CD4-positive, alpha-beta T cell (primary cell): ENCODE measurements around the gene RPS15. TPM values are rescaled to one million over a fixed set of nuclear protein-coding genes. Genes with fewer than 3 reads are reported as not detected.
A peak's percentile ranks its signal among the peaks of the same experiment; 100 is the strongest.

Source experiments
- ATAC-seq: fragments of 200-7000 bp; cut with Tn5 transposase; one replicate; pipeline ENCODE4 v1.10.0; 2022; ENCODE audit warnings: mild to moderate bottlenecking; ENCODE audit not compliant: poor library complexity
- CTCF ChIA-PET: fragments of 350-600 bp; sonication (Branson Sonifier 250); formaldehyde crosslinking; loops from one replicate; lab custom pipeline; 2021; ENCODE audit warnings: antibody characterized with exemption, inconsistent platforms; lab: Charles Lee
- POLR2A ChIA-PET: fragments of 350-600 bp; sonication (Branson Sonifier 250); formaldehyde crosslinking; loops from one replicate; lab custom pipeline; 2021; ENCODE audit warnings: antibody characterized with exemption, inconsistent platforms; lab: Charles Lee
- DNase-seq, 14 experiments: peaks; one replicate each; pipeline ENCODE4 v3.0.0-alpha.2; 2013 to 2020; ENCODE audit warnings: mixed read lengths in 2 of 14
- H3K27ac ChIP-seq, 2 donors: one replicate each; pipeline versions ENCODE4 v1.5.1 to v1.7.0; 2013; ENCODE audit warnings: low read length in 2 of 2, low read depth in 1 of 2, mild to moderate bottlenecking in 1 of 2
- H3K27me3 ChIP-seq, 2 experiments: 1 replicate in 1 of 2; 2 replicates in 1 of 2; pipeline versions ENCODE4 v1.6.1 to v1.7.0; 2013; ENCODE audit warnings: low read length in 2 of 2, control low read depth in 1 of 2, mild to moderate bottlenecking in 1 of 2, moderate library complexity in 1 of 2; ENCODE audit not compliant: insufficient read depth in 2 of 2, control insufficient read depth in 1 of 2
- H3K36me3 ChIP-seq: one replicate; pipeline ENCODE4 v1.6.1; 2013; ENCODE audit warnings: low read length, control low read depth; ENCODE audit not compliant: insufficient read depth
- H3K4me1 ChIP-seq: one replicate; pipeline ENCODE4 v1.6.1; 2013; ENCODE audit warnings: low read length, control low read depth; ENCODE audit not compliant: insufficient read depth
- H3K4me3 ChIP-seq: one replicate; pipeline ENCODE4 v1.5.1; 2013; ENCODE audit warnings: mild to moderate bottlenecking, low read length, moderate library complexity
- H3K9me3 ChIP-seq, 2 experiments: 1 replicate in 1 of 2; 2 replicates in 1 of 2; pipeline versions ENCODE4 v1.6.1 to v1.7.0; 2013; ENCODE audit warnings: low read length in 2 of 2, mild to moderate bottlenecking in 2 of 2, control low read depth in 1 of 2, moderate library complexity in 1 of 2; ENCODE audit not compliant: control insufficient read depth in 1 of 2, insufficient read depth in 1 of 2
- H3K27ac Mint-ChIP-seq: one replicate; pipeline ENCODE4 v1.8.0; 2020; ENCODE audit warnings: mixed read lengths
- H3K27me3 Mint-ChIP-seq: one replicate; pipeline ENCODE4 v1.8.0; 2021; ENCODE audit warnings: mixed read lengths
- H3K36me3 Mint-ChIP-seq: one replicate; pipeline ENCODE4 v1.8.0; 2021; ENCODE audit warnings: low read depth, mixed read lengths
- H3K4me1 Mint-ChIP-seq: one replicate; pipeline ENCODE4 v1.8.0; 2021; ENCODE audit warnings: low read depth, mixed read lengths
- H3K4me3 Mint-ChIP-seq: one replicate; pipeline ENCODE4 v1.8.0; 2020; ENCODE audit warnings: mild to moderate bottlenecking, mixed read lengths
- H3K9me3 Mint-ChIP-seq: one replicate; pipeline ENCODE4 v1.8.0; 2020; ENCODE audit warnings: mixed read lengths
- intact Hi-C, 2 experiments: fragments of 100-400 bp; cut with DNase I in 1 of 2; cut with micrococcal nuclease in 1 of 2; formaldehyde crosslinking; loops; one replicate each; pipeline versions ENCODE4 v1.15.1 to v1.9.0; 2023 to 2025; cut with DNase I, micrococcal nuclease
- total RNA-seq, 174 experiments: library from RNA in 2 of 174; stranded (reverse) in 2 of 174; gene quantifications; one replicate each; pipeline ENCODE4 v1.2.3 and lab custom pipeline; 2021 to 2026
- TF ChIP-seq, protein P1 (sequence below): fragments of 200-600 bp; IDR thresholded peaks from one replicate; pipeline ENCODE4 v1.8.0; 2022; ENCODE audit warnings: antibody characterized with exemption, mild to moderate bottlenecking

RPS15 gene
- total RNA-seq, 2 experiments from 2014 or later = 2,193 to 2,200 TPM

DNA sequence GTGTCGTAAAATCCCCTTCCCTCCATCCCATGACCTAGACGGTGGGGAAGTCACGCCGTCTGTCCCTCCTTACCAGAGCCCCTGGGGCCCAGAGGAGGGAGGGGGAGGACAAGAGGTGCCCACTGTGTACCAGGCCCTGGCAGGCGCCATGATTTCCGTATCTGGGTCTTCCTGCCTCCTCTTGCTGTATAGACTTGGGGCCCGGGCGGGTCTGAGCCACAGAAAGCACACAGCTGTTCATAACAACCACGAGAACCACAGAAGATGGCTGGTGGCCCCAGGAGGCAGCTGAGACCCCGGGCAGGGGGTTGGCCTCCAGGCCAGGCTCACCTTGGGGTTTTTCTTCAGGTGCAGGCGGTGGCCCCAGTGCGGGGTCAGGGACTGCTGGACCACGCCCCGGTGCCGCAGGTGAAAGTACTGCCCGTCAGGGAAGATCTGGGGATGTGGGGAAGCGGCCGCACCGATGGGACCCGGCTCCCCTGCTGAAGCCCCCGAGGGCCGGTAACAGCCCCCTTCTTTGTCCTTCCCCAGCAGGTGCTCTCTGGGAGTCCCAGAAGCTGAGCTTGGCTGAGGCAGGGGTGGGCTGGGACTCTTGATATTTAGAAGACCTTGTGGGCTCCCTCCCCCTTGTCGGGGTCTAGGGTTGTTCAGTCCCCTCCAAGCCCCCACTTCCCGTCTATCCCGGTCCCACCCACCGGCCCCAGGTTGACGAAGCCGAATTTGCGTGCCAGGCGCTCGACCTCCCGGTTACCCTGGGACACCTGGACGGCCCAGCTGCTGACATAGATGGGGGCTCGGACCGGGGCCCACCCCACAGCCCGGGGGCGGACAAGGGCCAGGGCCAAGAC is 51.5 kb downstream of the RPS15 start:
- intact Hi-C loops = loop anchor here (1.0 to 2.0 kb wide), 4 partner anchors 10 to 83 kb away; partner anchors contain the start of genes C19orf25 (in 1 of the 2) and DAZAP1 (in 1 of the 2)
- Histone ChIP-seq H3K27me3 (no peaks in the 10 kb centered on the region), H3K9me3 (no peaks in the 10 kb centered on the region), H3K36me3 (no peaks in the 10 kb centered on the region), H3K4me1 (peaks cover 23% of the 10 kb centered on the region), H3K4me3 (peak overlapping the region; percentile 61), H3K27ac (peak overlapping the region in 1 of 2 donors; percentile 29)
- Mint-ChIP-seq H3K36me3 (peaks cover 4% of the 10 kb centered on the region), H3K27ac (no peak overlapping the region), H3K4me1 (peaks cover 12% of the 10 kb centered on the region), H3K9me3 (no peaks in the 10 kb centered on the region), H3K4me3 (peak overlapping the region; percentile 76), H3K27me3 (no peaks in the 10 kb centered on the region)
- ChIA-PET POLR2A (interaction anchor here (1.8 kb wide), 1 partner anchor 19 kb away, joined by 7 read pairs; no protein-coding TSS in a partner anchor), CTCF (interaction anchor here (0.6 kb wide), 1 partner anchor 76 kb away, joined by 3 read pairs; no protein-coding TSS in a partner anchor)
- TF ChIP-seq, protein P1, sequence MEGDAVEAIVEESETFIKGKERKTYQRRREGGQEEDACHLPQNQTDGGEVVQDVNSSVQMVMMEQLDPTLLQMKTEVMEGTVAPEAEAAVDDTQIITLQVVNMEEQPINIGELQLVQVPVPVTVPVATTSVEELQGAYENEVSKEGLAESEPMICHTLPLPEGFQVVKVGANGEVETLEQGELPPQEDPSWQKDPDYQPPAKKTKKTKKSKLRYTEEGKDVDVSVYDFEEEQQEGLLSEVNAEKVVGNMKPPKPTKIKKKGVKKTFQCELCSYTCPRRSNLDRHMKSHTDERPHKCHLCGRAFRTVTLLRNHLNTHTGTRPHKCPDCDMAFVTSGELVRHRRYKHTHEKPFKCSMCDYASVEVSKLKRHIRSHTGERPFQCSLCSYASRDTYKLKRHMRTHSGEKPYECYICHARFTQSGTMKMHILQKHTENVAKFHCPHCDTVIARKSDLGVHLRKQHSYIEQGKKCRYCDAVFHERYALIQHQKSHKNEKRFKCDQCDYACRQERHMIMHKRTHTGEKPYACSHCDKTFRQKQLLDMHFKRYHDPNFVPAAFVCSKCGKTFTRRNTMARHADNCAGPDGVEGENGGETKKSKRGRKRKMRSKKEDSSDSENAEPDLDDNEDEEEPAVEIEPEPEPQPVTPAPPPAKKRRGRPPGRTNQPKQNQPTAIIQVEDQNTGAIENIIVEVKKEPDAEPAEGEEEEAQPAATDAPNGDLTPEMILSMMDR = no peak
- ATAC-seq = no peak
- DNase-seq = no peak

Other genes with a start within 250 kb of the RPS15 start
- gene STK11, start 232.6 kb upstream of the RPS15 start, total RNA-seq = 10 to 100 TPM; 49.7 to 53.0 TPM
- under 1 TPM in 1 of 2 experiments, not detected in 1; 0.22 TPM for gene CBARP, start 200.4 kb upstream of the RPS15 start, total RNA-seq
- 10 to 100 TPM; 77.6 to 92.6 TPM for gene ATP5F1D, start 196.6 kb upstream of the RPS15 start, total RNA-seq
- 100 to 1,000 TPM; 214 to 228 TPM for gene MIDN, start 189.8 kb upstream of the RPS15 start, total RNA-seq
- gene CIRBP, start 169.1 kb upstream of the RPS15 start, total RNA-seq = 100 to 1,000 TPM; 614 to 628 TPM
- gene FAM174C, start 162.9 kb upstream of the RPS15 start, total RNA-seq = 10 to 100 TPM; 32.0 to 38.3 TPM
- gene EFNA2, start 152.5 kb upstream of the RPS15 start, total RNA-seq = not detected
- 10 to 100 TPM; 40.0 to 42.6 TPM for gene NDUFS7, start 54.5 kb upstream of the RPS15 start, total RNA-seq
- gene GAMT, start 36.9 kb upstream of the RPS15 start, total RNA-seq = 10 to 100 TPM; 11.0 to 13.0 TPM
- 100 to 1,000 TPM; 128 to 133 TPM for gene DAZAP1, start 30.8 kb upstream of the RPS15 start, total RNA-seq
- under 1 TPM; 0.20 to 0.30 TPM for gene APC2, start 11.7 kb downstream of the RPS15 start, total RNA-seq
- 10 to 100 TPM; 14.9 to 15.8 TPM for gene C19orf25, start 40.8 kb downstream of the RPS15 start, total RNA-seq
- 1 to 10 TPM; 4.2 to 5.2 TPM for gene PCSK4, start 52.0 kb downstream of the RPS15 start, total RNA-seq
- gene REEP6, start 52.8 kb downstream of the RPS15 start, total RNA-seq = 1 to 10 TPM; 2.2 to 2.8 TPM
- 1 to 10 TPM; 4.3 to 5.7 TPM for gene ADAMTSL5, start 74.6 kb downstream of the RPS15 start, total RNA-seq
- under 1 TPM in 1 of 2 experiments, not detected in 1; 0.14 TPM for gene PLK5, start 85.7 kb downstream of the RPS15 start, total RNA-seq
- 1 to 10 TPM; 1.6 to 2.3 TPM for gene MEX3D, start 129.9 kb downstream of the RPS15 start, total RNA-seq
- gene MBD3, start 154.5 kb downstream of the RPS15 start, total RNA-seq = 10 to 100 TPM; 34.3 to 35.2 TPM
- 10 to 100 TPM; 88.9 to 93.8 TPM for gene UQCR11, start 167.1 kb downstream of the RPS15 start, total RNA-seq
- 10 to 100 TPM; 51.2 to 52.2 TPM for gene TCF3, start 214.2 kb downstream of the RPS15 start, total RNA-seq